Ascending aorta (tissue), 2 donors: Measurements from ENCODE around the gene RNF121. TPM values are rescaled to one million over a fixed set of nuclear protein-coding genes. Genes with fewer than 3 reads are reported as not detected.
A peak's percentile ranks its signal among the peaks of the same experiment; 100 is the strongest.

ENCODE experiments used
- DNase-seq, 2 donors: peaks; one replicate each; pipeline ENCODE4 v3.0.0-alpha.2; 2019; ENCODE audit warnings: low spot score in 2 of 2
- H3K27ac ChIP-seq, 2 donors: fragments of 200-600 bp; sonication (generic); one replicate each; pipeline ENCODE4 v1.5.1; 2016 to 2017; ENCODE audit warnings: mild to moderate bottlenecking in 1 of 2
- H3K27me3 ChIP-seq: fragments of 200-600 bp; sonication (generic); one replicate; pipeline ENCODE4 v1.5.1; 2017
- H3K36me3 ChIP-seq, 2 donors: fragments of 200-600 bp; sonication (generic); one replicate each; pipeline ENCODE4 v1.5.1; 2016
- H3K4me1 ChIP-seq, 2 donors: fragments of 200-600 bp; sonication (generic); one replicate each; pipeline ENCODE4 v1.5.1; 2016 to 2017; ENCODE audit warnings: mild to moderate bottlenecking in 1 of 2
- H3K4me3 ChIP-seq, 2 donors: fragments of 200-600 bp; sonication (generic); one replicate each; pipeline ENCODE4 v1.5.1; 2016 to 2017; ENCODE audit warnings: mild to moderate bottlenecking in 1 of 2
- H3K9me3 ChIP-seq, 2 donors: fragments of 200-600 bp; sonication (generic); one replicate each; pipeline ENCODE4 v1.5.1; 2016
- CTCF ChIP-seq, 3 experiments: fragments of 200-600 bp in 2 of 3; fragments of 450-650 bp in 1 of 3; sonication (generic) in 2 of 3; IDR thresholded peaks; one replicate each; pipeline ENCODE4 v1.5.1; 2016 to 2019; ENCODE audit warnings: antibody characterized with exemption in 3 of 3, mild to moderate bottlenecking in 1 of 3, moderate library complexity in 1 of 3
- intact Hi-C: fragments of 100-400 bp; cut with DNase I; formaldehyde crosslinking; loops from one replicate; pipeline ENCODE4 v1.15.1; 2023
- total RNA-seq: library from RNA; depleted of rRNA; stranded (reverse); fragments of >200 nt; gene quantifications from one replicate; pipeline ENCODE4 v1.1.0, GENCODE V29; 2016

The RNF121 gene
- total RNA-seq, 1 donor from 2014 or later = 5.0 TPM

- peak overlapping the region; percentile 65 to 66 for H3K27ac ChIP-seq
- intact Hi-C loops = no loop called here
Measured at GRCh38 chr11:72026090-72026489, 97.2 kb downstream of the RNF121 start.

GRCh38 chr11:72030472-72031045 is 101.7 kb downstream of the RNF121 start:
- Histone ChIP-seq H3K27me3 (no peaks in the 10 kb centered on the region), H3K4me3 (no peak overlapping the region), H3K4me1 (peaks cover 8 to 40% of the 10 kb centered on the region in 2 donors), H3K36me3 (peaks cover 41 to 63% of the 10 kb centered on the region in 2 donors), H3K9me3 (no peaks in the 10 kb centered on the region), H3K27ac (peak overlapping the region in 1 of 2 donors; percentile 30)
- TF ChIP-seq CTCF (IDR thresholded peaks at IDR 0.05) = no peak
- DNase-seq = no peak
- intact Hi-C loops = no loop called here

More at GRCh38 chr11:72026090-72026489, 97.2 kb downstream of the RNF121 start:
- TF ChIP-seq CTCF (IDR thresholded peaks at IDR 0.05) = no peak
- peaks cover 50 to 78% of the 10 kb centered on the region in 2 donors for H3K36me3 ChIP-seq
- no peak overlapping the region for H3K4me3 ChIP-seq
- H3K9me3 ChIP-seq = no peaks in the 10 kb centered on the region
- H3K4me1 ChIP-seq = peaks cover 12 to 29% of the 10 kb centered on the region in 2 donors
- no peak for DNase-seq
- H3K27me3 ChIP-seq = no peaks in the 10 kb centered on the region

- Histone ChIP-seq H3K9me3 (no peaks in the 10 kb centered on the region), H3K4me3 (peak overlapping the region; percentile 1 to 2), H3K27me3 (no peaks in the 10 kb centered on the region), H3K4me1 (peaks cover 8 to 50% of the 10 kb centered on the region in 2 donors), H3K36me3 (peaks cover 21 to 29% of the 10 kb centered on the region in 2 donors), H3K27ac (no peak overlapping the region)
- intact Hi-C loops = loop anchor here (5.0 kb wide), 1 partner anchor 186 kb away; the partner anchor contains the start of gene INPPL1
- no peak for TF ChIP-seq CTCF (IDR thresholded peaks at IDR 0.05)
- no peak for DNase-seq
Measured at GRCh38 chr11:72036687-72037086, 107.8 kb downstream of the RNF121 start.

GRCh38 chr11:72037554-72038311 is 108.9 kb downstream of the RNF121 start:
- H3K4me1 ChIP-seq = peaks cover 8 to 58% of the 10 kb centered on the region in 2 donors
- H3K27ac ChIP-seq = peak overlapping the region; percentile 97
- no peaks in the 10 kb centered on the region for H3K9me3 ChIP-seq
- no peaks in the 10 kb centered on the region for H3K27me3 ChIP-seq
- H3K36me3 ChIP-seq = peaks cover 18 to 28% of the 10 kb centered on the region in 2 donors
- TF ChIP-seq CTCF (IDR thresholded peaks at IDR 0.05) = no peak
- H3K4me3 ChIP-seq = peak overlapping the region; percentile 59 to 68
- no peak for DNase-seq
- intact Hi-C loops = loop anchor here (5.0 kb wide), 1 partner anchor 185 kb away; the partner anchor contains the start of gene INPPL1

- H3K27me3 ChIP-seq = no peaks in the 10 kb centered on the region
- no peak for TF ChIP-seq CTCF (IDR thresholded peaks at IDR 0.05)
- intact Hi-C loops = loop anchor here (5.0 kb wide), 1 partner anchor 184 kb away; the partner anchor contains the start of gene INPPL1
- H3K9me3 ChIP-seq = no peaks in the 10 kb centered on the region
- peaks cover 18 to 23% of the 10 kb centered on the region in 2 donors for H3K36me3 ChIP-seq
- H3K27ac ChIP-seq = peak overlapping the region; percentile 97
- H3K4me1 ChIP-seq = peaks cover 8 to 60% of the 10 kb centered on the region in 2 donors
- peak overlapping the region; percentile 59 to 68 for H3K4me3 ChIP-seq
- DNase-seq = peak in 1 of 2 donors; percentile 81
Measured at GRCh38 chr11:72038491-72038890, 109.6 kb downstream of the RNF121 start.
